ENCODE data around the gene CEPT1. TPM values are rescaled to one million over a fixed set of nuclear protein-coding genes. Genes with fewer than 3 reads are reported as not detected.
"Not testable (repeated sequence)": the region's sequence is repeated elsewhere in the genome, so short reads cannot be mapped to it uniquely, and the experiment has no call there.

CEPT1 gene
- total and polyA plus RNA-seq, 3 donors from 2014 or later: 25.0 to 69.4 (median 63.2) TPM

DNA sequence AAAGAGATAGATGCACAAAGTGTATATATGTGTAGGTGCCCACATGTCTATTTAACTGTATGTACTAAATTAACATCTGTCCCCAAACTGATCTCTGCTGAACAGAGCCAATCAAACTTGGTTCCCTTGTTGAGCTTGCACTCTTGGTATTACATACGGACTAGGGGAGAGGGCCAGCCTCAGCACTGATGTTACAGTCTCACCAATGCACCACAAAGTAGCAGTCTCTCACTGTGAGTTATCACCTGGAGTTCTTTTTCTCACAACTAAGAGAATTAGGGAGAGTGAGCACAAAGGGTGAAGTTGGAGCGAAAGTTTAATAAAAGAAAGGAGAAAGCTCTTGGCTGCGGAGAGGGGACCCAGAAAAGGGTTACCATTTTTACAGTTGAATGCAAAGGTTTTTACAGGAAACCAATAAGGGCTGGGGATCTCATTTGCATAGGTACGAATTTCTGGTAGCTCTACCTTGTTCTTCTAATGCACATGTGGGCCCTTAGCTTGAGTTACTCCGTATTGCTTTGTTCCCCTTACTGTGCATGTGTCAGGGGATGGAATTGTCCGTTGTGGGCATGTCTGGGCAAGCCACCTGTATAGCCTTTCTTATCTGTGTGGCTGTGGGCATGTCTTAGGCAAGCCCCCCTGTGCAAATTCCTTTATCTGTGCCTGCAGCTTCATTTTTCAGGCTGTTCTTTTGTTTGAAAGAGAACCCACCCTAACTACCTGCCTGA lies 74.2 kb downstream of the CEPT1 start:
- Histone ChIP-seq H3K27ac (no peak overlapping the region), H3K4me3 (no peak overlapping the region), H3K9me3 (no peaks in the 10 kb centered on the region), H3K4me1 (no peaks in the 10 kb centered on the region), H3K27me3 (no peaks in the 10 kb centered on the region), H3K36me3 (ENCODE audit: low read depth, missing control alignments) (no peaks in the 10 kb centered on the region)
- no peak for DNase-seq
- 81 to 90% methylated on average over 6 of the region's 6 CpGs for WGBS, 2 donors
- intact Hi-C loops (cut with DNase I; ENCODE audit: low total_unique reads): no loop called here
- no peak for TF ChIP-seq POLR2A (IDR thresholded peaks at IDR 0.05)
- TF ChIP-seq, protein P1, sequence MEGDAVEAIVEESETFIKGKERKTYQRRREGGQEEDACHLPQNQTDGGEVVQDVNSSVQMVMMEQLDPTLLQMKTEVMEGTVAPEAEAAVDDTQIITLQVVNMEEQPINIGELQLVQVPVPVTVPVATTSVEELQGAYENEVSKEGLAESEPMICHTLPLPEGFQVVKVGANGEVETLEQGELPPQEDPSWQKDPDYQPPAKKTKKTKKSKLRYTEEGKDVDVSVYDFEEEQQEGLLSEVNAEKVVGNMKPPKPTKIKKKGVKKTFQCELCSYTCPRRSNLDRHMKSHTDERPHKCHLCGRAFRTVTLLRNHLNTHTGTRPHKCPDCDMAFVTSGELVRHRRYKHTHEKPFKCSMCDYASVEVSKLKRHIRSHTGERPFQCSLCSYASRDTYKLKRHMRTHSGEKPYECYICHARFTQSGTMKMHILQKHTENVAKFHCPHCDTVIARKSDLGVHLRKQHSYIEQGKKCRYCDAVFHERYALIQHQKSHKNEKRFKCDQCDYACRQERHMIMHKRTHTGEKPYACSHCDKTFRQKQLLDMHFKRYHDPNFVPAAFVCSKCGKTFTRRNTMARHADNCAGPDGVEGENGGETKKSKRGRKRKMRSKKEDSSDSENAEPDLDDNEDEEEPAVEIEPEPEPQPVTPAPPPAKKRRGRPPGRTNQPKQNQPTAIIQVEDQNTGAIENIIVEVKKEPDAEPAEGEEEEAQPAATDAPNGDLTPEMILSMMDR (IDR thresholded peaks at IDR 0.05): no peak

- TF ChIP-seq POLR2A (IDR thresholded peaks at IDR 0.05): no peak
- TF ChIP-seq, protein P1 (IDR thresholded peaks at IDR 0.05): no peak
- Histone ChIP-seq H3K27me3 (no peaks in the 10 kb centered on the region), H3K27ac (no peak overlapping the region), H3K36me3 (ENCODE audit: low read depth, missing control alignments) (no peaks in the 10 kb centered on the region), H3K4me3 (no peak overlapping the region), H3K9me3 (no peaks in the 10 kb centered on the region), H3K4me1 (no peaks in the 10 kb centered on the region)
- DNase-seq: no peak
- intact Hi-C loops (cut with DNase I; ENCODE audit: low total_unique reads): no loop called here
- WGBS, 2 donors: 84 to 97% methylated on average over 7 of the region's 7 CpGs
These were observed 74.9 kb downstream of the CEPT1 start for GRCh38 chr1:111214884-111215283.

DNA sequence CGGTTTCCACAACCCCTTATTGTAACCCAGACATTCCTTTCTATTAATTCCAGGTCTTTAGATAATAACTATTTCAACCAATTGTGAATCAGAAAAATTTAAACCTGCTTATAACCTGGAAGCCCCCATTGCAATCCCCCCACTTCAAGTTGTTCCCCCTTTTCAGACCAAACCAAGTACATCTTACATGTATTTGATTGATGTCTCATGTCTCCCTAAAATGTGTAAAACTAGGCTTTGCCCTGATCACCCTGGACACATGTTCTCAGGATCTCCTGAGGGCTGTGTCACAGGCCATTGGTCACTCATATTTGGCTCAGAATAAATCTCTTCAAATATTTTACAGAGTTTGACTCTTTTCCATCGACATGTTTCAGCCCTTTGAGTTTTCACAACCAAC lies 75.3 kb downstream of the CEPT1 start:
- H3K36me3 ChIP-seq (ENCODE audit: low read depth, missing control alignments); H3K9me3 ChIP-seq; H3K4me3 ChIP-seq; H3K27ac ChIP-seq; H3K27me3 ChIP-seq; intact Hi-C loops (cut with DNase I; ENCODE audit: low total_unique reads); DNase-seq; H3K4me1 ChIP-seq: not testable (repeated sequence)
- 91 to 98% methylated on average over 2 of the region's 2 CpGs for WGBS, 2 donors

- WGBS, 2 donors: 87% methylated on average over 5 of the region's 5 CpGs
- Histone ChIP-seq H3K4me1 (peaks cover 3% of the 10 kb centered on the region), H3K9me3 (no peaks in the 10 kb centered on the region), H3K27ac (no peak overlapping the region), H3K27me3 (no peaks in the 10 kb centered on the region), H3K4me3 (no peak overlapping the region), H3K36me3 (ENCODE audit: low read depth, missing control alignments) (no peaks in the 10 kb centered on the region)
- TF ChIP-seq POLR2A (IDR thresholded peaks at IDR 0.05): no peak
- TF ChIP-seq, protein P1 (IDR thresholded peaks at IDR 0.05): no peak
- intact Hi-C loops (cut with DNase I; ENCODE audit: low total_unique reads): no loop called here
- DNase-seq: no peak
These were observed 76.7 kb downstream of the CEPT1 start for GRCh38 chr1:111216751-111217150.

DNA sequence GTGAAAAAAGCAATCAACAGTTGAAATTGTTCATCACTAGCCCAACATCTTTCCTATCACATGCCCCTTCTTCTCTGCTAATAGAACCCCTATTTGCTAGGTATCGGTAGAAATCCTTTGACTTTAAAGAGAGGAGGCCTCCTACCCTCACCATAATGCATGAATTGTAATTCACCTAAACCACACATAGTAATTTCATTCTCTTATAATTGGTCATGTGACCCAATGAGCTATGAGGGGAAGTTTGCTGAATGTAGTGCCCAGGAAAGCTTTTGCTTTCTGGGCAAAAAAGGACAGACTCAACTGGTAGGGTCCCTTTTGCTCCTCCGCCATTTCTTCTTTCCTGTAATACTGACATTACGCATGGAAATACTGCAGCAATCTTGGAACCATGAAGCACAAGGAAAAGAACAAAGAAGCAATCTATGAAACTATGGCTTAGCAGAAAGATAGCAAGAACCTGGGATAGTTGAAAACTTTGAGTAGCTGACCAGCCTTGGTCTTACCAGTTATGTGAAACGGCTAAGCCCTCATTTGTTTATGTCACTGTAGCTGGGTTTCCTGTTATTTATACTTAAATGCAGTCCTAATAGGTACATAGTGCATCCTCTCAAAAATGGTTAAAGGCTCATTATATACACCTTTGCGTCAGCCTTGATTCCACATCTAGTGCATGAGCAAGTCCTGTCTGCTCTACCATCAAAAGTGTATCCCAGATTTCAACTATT lies 77.3 kb downstream of the CEPT1 start:
- DNase-seq: no peak
- H3K27ac ChIP-seq: no peak overlapping the region

More for the DNA sequence above, 77.3 kb downstream of the CEPT1 start:
- H3K36me3 ChIP-seq (ENCODE audit: low read depth, missing control alignments): no peaks in the 10 kb centered on the region
- H3K4me1 ChIP-seq: peaks cover 8% of the 10 kb centered on the region
- intact Hi-C loops (cut with DNase I; ENCODE audit: low total_unique reads): no loop called here
- TF ChIP-seq, protein P1 (IDR thresholded peaks at IDR 0.05): no peak
- TF ChIP-seq POLR2A (IDR thresholded peaks at IDR 0.05): no peak
- H3K27me3 ChIP-seq: no peaks in the 10 kb centered on the region
- WGBS, 2 donors: 76 to 78% methylated on average over 5 of the region's 5 CpGs
- H3K9me3 ChIP-seq: no peaks in the 10 kb centered on the region
- H3K4me3 ChIP-seq: no peak overlapping the region

Measured in testis (tissue), 3 donors.